B cell (primary cell): ENCODE results near the gene BIRC7. TPM values are rescaled to one million over a fixed set of nuclear protein-coding genes. Genes with fewer than 3 reads are reported as not detected.

Experiments used
- ATAC-seq: fragments of 200-7000 bp; cut with Tn5 transposase; one replicate; pipeline ENCODE4 v1.10.0; 2021; ENCODE audit warnings: low read depth, mild to moderate bottlenecking, moderate number of reproducible peaks, moderate library complexity
- CTCF ChIA-PET: fragments of 350-600 bp; sonication (Branson Sonifier 250); formaldehyde crosslinking; loops from one replicate; lab custom pipeline; 2021; ENCODE audit warnings: antibody characterized with exemption, inconsistent platforms; lab: Charles Lee
- POLR2A ChIA-PET: fragments of 350-600 bp; sonication (Branson Sonifier 250); formaldehyde crosslinking; loops from one replicate; lab custom pipeline; 2021; ENCODE audit warnings: antibody characterized with exemption; lab: Charles Lee
- DNase-seq: peaks from one replicate; pipeline ENCODE4 v3.0.0; 2013
- H2AFZ ChIP-seq: 2 replicates; pipeline ENCODE4 v1.6.1; 2012; ENCODE audit warnings: mild to moderate bottlenecking, low read depth, low read length; ENCODE audit not compliant: insufficient read depth, poor library complexity, severe bottlenecking
- H3K27ac ChIP-seq, 2 donors: 1 replicate in 1 of 2; 2 replicates in 1 of 2; pipeline ENCODE4 v1.5.1; 2012 to 2013; ENCODE audit warnings: low read length in 2 of 2, mild to moderate bottlenecking in 2 of 2, moderate library complexity in 1 of 2
- H3K27me3 ChIP-seq, 4 experiments: fragments of 200-600 bp in 1 of 4; sonication (generic) in 1 of 4; replicated peaks in 1 of 4; 1 replicate in 2 of 4; 2 replicates in 2 of 4; pipeline versions ENCODE4 v1.6.1 to v1.7.0; 2013 to 2016; ENCODE audit warnings: low read length in 3 of 4, mild to moderate bottlenecking in 2 of 4, mixed read lengths in 1 of 4, moderate library complexity in 1 of 4; ENCODE audit not compliant: insufficient read depth in 4 of 4, control insufficient read depth in 3 of 4; ENCODE audit errors: control extremely low read depth in 1 of 4
- H3K36me3 ChIP-seq, 2 experiments: replicated peaks in 1 of 2; 1 replicate in 1 of 2; 2 replicates in 1 of 2; pipeline versions ENCODE4 v1.6.1 to v1.7.1; 2013; ENCODE audit warnings: low read length in 1 of 2; ENCODE audit not compliant: insufficient read depth in 2 of 2, control insufficient read depth in 1 of 2; ENCODE audit errors: control extremely low read depth in 1 of 2, extremely low read depth in 1 of 2
- H3K4me1 ChIP-seq, 2 donors: fragments of 200-600 bp in 1 of 2; sonication (generic) in 1 of 2; 1 replicate in 1 of 2; 2 replicates in 1 of 2; pipeline versions ENCODE4 v1.5.1 to v1.6.1; 2013 to 2017; ENCODE audit warnings: low read length in 2 of 2; ENCODE audit not compliant: control insufficient read depth in 2 of 2, insufficient read depth in 2 of 2
- H3K4me2 ChIP-seq: replicated peaks from 2 replicates; pipeline ENCODE3; 2012; ENCODE audit warnings: mild to moderate bottlenecking, low read depth, low read length; ENCODE audit not compliant: poor library complexity, severe bottlenecking
- H3K4me3 ChIP-seq, 5 experiments: fragments of 200-600 bp in 1 of 5; sonication (generic) in 1 of 5; 1 replicate in 3 of 5; 2 replicates in 2 of 5; pipeline versions ENCODE4 v1.5.1 to v1.7.0; 2011 to 2016; ENCODE audit warnings: low read length in 4 of 5, mild to moderate bottlenecking in 4 of 5, low read depth in 2 of 5, control low read depth in 1 of 5, moderate library complexity in 1 of 5; ENCODE audit not compliant: insufficient read depth in 1 of 5; ENCODE audit errors: control extremely low read depth in 1 of 5, extremely low read depth in 1 of 5
- H3K79me2 ChIP-seq: fragments of 200-600 bp; sonication (generic); one replicate; pipeline ENCODE4 v1.6.0; 2016; ENCODE audit warnings: low read length; ENCODE audit not compliant: control insufficient read depth, insufficient read depth
- H3K9ac ChIP-seq: fragments of 200-600 bp; sonication (generic); 2 replicates; pipeline ENCODE4 v1.6.1; 2017; ENCODE audit warnings: mild to moderate bottlenecking, low read length, moderate library complexity
- H3K9me3 ChIP-seq, 3 donors: one replicate each; pipeline versions ENCODE4 v1.6.1 to v1.7.1; 2013; ENCODE audit warnings: low read length in 2 of 3; ENCODE audit not compliant: control insufficient read depth in 2 of 3, insufficient read depth in 1 of 3; ENCODE audit errors: control extremely low read depth in 1 of 3
- H4K20me1 ChIP-seq: 2 replicates; pipeline ENCODE4 v1.6.0; 2012; ENCODE audit warnings: mild to moderate bottlenecking, low read length; ENCODE audit not compliant: insufficient read depth, control insufficient read depth, poor library complexity, severe bottlenecking
- H3K27ac Mint-ChIP-seq: one replicate; pipeline ENCODE4 v1.8.0; 2021; ENCODE audit warnings: mixed read lengths
- H3K27me3 Mint-ChIP-seq: one replicate; pipeline ENCODE4 v1.8.0; 2021; ENCODE audit warnings: mixed read lengths
- H3K4me1 Mint-ChIP-seq: one replicate; pipeline ENCODE4 v1.8.0; 2021; ENCODE audit warnings: mixed read lengths
- H3K4me3 Mint-ChIP-seq: one replicate; pipeline ENCODE4 v1.8.0; 2021; ENCODE audit warnings: mixed read lengths
- H3K9me3 Mint-ChIP-seq: one replicate; pipeline ENCODE4 v1.8.0; 2022; ENCODE audit warnings: mixed read lengths; ENCODE audit not compliant: insufficient read depth
- EZH2 ChIP-seq: IDR thresholded peaks from 2 replicates; pipeline ENCODE4 v1.6.1; 2012; ENCODE audit warnings: borderline replicate concordance, low read depth, mild to moderate bottlenecking, moderate library complexity, low read length; ENCODE audit not compliant: insufficient read depth, poor library complexity, severe bottlenecking
- WGBS: methylation state at CpG from one replicate; pipeline ENCODE4 v1.1.5; 2013; ENCODE audit warnings: missing lambda C conversion rate; ENCODE audit not compliant: insufficient coverage; 5-methylcytosine and 5-hydroxymethylcytosine counted together
- intact Hi-C: fragments of 100-400 bp; cut with micrococcal nuclease; formaldehyde crosslinking; loops from one replicate; pipeline ENCODE4 v1.10.0; 2022
- polyA plus RNA-seq: library from polyadenylated mRNA; depleted of rRNA; stranded (reverse); fragments of >200 nt; gene quantifications from 2 replicates; pipeline ENCODE4 v1.2.3, GENCODE V29; 2012
- total RNA-seq, 2 donors: library from RNA; stranded (reverse); fragments of 120-200 nt in 1 of 2; gene quantifications; 1 replicate in 1 of 2; 2 replicates in 1 of 2; pipeline versions ENCODE4 v1.2.3 to v1.2.4, GENCODE V29; 2013 to 2022
- TF ChIP-seq, protein P1 (sequence below): fragments of 200-600 bp; IDR thresholded peaks from one replicate; pipeline ENCODE4 v1.8.0; 2022; ENCODE audit warnings: antibody characterized with exemption, mild to moderate bottlenecking

The BIRC7 gene
- total and polyA plus RNA-seq, 2 donors (not counting 1 experiment from before 2014, with no cell fraction given): 0.12 TPM; not detected in 1

- peaks cover 2% of the 10 kb centered on the region for H3K27me3 Mint-ChIP-seq
- peak; percentile 96 for ATAC-seq
Observed at GRCh38 chr20:63272105-63273058, 36.7 kb downstream of the BIRC7 start, which contains the start of gene ARFGAP1. Gene ARFGAP1, plus strand, starts transcription at chr20:63272813. Its CDS starts 2,768 bp downstream, at chr20:63275581.

More at GRCh38 chr20:63272105-63273058, 36.7 kb downstream of the BIRC7 start, which contains the start of gene ARFGAP1:
- Mint-ChIP-seq H3K27ac (peak within 1 kb of the TSS; percentile 84), H3K4me1 (peaks cover 27% of the 10 kb centered on the region), H3K9me3 (no peaks in the 10 kb centered on the region), H3K4me3 (peak within 1 kb of the TSS; percentile 92)
- Histone ChIP-seq H3K27ac (peak within 1 kb of the TSS in 1 of 2 donors; percentile 63), H3K79me2 (peaks cover 45% of the 10 kb centered on the region), H3K27me3 (no peaks in the 10 kb centered on the region), H3K4me3 (peak within 1 kb of the TSS; percentile 55 to 80 (median 69)), H3K9me3 (no peaks in the 10 kb centered on the region), H4K20me1 (peaks cover 33% of the 10 kb centered on the region), H3K36me3 (peaks cover 0 to 5% of the 10 kb centered on the region in 2 experiments), H3K9ac (peak within 1 kb of the TSS; percentile 80), H3K4me1 (peaks cover 13 to 16% of the 10 kb centered on the region in 2 donors), H3K4me2 (peak within 1 kb of the TSS; percentile 93), H2AFZ (peak within 1 kb of the TSS; percentile 83)
- DNase-seq: peak; percentile 92
- ChIA-PET POLR2A (interaction anchor here (0.6 to 0.9 kb wide), 2 partner anchors 58 to 249 kb away, joined by 3 to 5 read pairs; no protein-coding TSS in a partner anchor), CTCF (interaction anchor here (1.1 to 2.2 kb wide), 2 partner anchors 37 to 49 kb away, joined by 3 to 8 read pairs; no protein-coding TSS in a partner anchor)
- under 1% methylated on average over 87 of the region's 97 CpGs for WGBS
- intact Hi-C loops: no loop called here
- no peak for TF ChIP-seq EZH2
- TF ChIP-seq, protein P1, sequence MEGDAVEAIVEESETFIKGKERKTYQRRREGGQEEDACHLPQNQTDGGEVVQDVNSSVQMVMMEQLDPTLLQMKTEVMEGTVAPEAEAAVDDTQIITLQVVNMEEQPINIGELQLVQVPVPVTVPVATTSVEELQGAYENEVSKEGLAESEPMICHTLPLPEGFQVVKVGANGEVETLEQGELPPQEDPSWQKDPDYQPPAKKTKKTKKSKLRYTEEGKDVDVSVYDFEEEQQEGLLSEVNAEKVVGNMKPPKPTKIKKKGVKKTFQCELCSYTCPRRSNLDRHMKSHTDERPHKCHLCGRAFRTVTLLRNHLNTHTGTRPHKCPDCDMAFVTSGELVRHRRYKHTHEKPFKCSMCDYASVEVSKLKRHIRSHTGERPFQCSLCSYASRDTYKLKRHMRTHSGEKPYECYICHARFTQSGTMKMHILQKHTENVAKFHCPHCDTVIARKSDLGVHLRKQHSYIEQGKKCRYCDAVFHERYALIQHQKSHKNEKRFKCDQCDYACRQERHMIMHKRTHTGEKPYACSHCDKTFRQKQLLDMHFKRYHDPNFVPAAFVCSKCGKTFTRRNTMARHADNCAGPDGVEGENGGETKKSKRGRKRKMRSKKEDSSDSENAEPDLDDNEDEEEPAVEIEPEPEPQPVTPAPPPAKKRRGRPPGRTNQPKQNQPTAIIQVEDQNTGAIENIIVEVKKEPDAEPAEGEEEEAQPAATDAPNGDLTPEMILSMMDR: no peak
